GM19328 (cell line): ENCODE results near the gene PRR5.
"Not testable (repeated sequence)": the region's sequence is repeated elsewhere in the genome, so short reads cannot be mapped to it uniquely, and the experiment has no call there.

Experiments used
- ATAC-seq: cut with Tn5 transposase; IDR thresholded peaks from one replicate; pipeline ENCODE4 v1.9.1; 2021; ENCODE audit warnings: mild to moderate bottlenecking, moderate library complexity; ENCODE audit not compliant: unreplicated experiment

Gene PRR5

DNA sequence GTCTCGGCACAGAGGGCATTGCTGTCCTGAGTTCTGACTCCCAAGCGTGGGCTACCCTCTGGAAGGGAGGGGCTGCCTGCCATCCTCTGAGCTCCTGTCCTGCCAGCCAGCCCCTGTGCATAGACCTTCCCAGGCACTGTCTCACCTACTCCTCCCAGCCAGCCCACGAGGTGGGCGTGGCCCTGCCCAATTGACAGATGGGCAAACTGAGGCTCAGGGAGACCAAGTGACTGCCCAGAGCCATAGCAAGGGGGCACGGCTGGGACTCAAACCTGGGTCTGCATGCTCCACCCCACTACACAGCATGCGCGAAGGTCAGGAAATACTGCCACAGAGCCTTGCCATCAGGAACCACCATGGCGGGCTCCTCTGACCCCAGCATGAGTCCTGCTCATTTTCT, 29.4 kb upstream of the PRR5 start:
- ATAC-seq: no peak

- no peak for ATAC-seq
These were observed 28.6 kb upstream of the PRR5 start for GRCh38 chr22:44673406-44673805.

DNA sequence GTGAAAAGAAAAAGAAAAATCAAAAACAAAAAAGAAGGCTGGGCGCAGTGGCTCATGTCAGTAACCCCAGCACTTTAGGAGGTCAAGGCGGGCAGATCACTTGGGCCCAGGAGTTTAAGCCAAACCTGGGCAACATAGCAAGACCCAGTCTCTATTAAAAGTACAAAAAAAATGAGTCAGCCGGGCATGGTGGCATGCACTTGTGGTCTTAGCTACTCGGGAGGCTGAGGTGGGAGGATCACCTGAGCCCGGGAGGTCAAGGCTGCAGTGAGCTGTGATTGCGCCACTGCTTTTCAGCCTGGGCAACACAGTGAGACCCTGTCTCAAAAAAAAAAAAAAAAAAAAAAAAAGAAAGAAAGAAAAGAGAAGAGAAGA, 26.0 kb upstream of the PRR5 start:
- not testable (repeated sequence) for ATAC-seq

DNA sequence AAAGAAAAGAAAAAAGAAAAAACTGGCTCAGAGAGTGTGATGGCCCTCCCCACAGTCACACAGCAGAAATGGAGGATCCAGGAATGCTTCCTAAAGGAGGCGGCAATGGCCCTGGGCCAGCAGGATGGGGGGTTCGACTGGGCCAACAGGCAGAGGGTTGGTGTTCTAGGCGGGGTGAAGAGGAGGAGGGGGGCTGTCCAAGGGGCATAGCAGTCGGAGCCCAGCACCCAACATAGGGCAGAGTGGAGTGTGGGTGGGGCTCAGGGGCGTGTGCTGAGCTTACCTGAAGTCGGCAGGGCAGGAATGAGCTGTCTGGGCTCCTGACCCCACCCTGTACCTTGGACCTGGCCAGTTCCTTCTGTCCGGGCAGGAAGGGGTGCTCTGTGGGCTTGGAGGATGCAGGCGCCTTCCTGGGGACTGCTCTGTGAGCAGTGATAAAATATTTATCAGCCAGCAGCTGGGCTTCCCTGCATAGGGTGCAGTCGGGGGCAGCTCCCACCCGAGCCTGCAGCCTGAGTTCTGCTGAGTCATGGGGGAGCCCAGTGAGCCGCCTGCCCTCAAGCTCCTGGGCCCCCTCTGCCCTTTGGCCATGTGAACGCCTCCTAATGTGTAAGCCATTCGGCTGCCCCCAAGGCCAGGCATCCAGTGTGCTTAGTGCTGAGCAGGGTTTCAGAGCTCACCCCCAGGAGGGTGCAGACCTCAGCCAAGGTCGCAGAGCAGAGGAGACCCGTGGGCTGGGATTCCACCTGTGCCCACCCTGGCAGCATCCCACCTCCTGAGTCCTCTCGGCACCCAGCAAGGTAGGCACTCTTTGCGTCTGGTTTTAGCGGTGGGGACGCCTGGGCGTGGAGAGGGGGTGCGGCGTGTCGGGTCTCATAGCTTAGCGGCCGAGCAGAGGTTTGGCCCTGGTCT, 25.3 kb upstream of the PRR5 start:
- ATAC-seq: no peak

- ATAC-seq: no peak
These were observed 24.6 kb upstream of the PRR5 start for GRCh38 chr22:44677353-44677840.

GRCh38 chr22:44677871-44678555, 24.0 kb upstream of the PRR5 start:
- ATAC-seq: no peak

DNA sequence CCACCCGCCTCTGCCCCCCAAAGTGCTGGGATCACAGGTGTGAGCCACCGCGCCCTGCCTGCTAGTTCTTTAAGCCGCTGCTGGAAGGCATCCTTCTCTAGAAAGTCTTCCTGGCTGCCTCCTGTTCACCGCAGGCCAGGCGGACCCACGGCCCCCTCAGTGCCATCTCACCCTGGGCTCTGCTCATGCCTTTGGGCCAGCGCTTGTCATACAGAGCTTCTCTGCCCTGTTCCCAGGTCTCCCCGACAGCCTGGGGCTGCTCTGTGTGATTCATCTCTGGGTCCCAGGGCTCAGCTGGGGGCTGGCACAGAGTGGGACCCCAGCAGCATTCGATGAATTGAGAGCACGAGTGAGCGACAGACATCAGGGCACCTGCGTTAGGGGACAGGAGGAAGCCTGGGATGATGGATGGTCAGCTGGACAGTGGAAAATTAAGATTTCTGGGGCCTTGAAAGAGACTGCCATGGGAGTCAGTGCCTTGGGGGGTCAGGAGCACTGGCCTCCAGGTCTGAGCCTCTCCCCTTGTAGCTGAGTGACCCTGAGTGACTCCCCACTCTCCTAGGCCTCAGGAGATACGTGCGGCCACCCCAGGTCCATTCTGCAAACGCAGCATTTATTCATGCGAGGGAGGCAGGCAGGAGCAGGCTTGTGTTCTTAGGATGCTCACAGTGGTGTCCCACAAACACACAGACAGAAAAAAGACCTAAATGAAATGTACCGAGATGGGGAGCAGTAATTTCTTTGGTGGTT, 23.3 kb upstream of the PRR5 start:
- ATAC-seq: no peak

GRCh38 chr22:44679306-44679647, 22.7 kb upstream of the PRR5 start:
- not testable (repeated sequence) for ATAC-seq

GRCh38 chr22:44680058-44680457, 21.9 kb upstream of the PRR5 start:
- ATAC-seq: no peak

GRCh38 chr22:44680481-44680894, 21.5 kb upstream of the PRR5 start:
- no peak for ATAC-seq

DNA sequence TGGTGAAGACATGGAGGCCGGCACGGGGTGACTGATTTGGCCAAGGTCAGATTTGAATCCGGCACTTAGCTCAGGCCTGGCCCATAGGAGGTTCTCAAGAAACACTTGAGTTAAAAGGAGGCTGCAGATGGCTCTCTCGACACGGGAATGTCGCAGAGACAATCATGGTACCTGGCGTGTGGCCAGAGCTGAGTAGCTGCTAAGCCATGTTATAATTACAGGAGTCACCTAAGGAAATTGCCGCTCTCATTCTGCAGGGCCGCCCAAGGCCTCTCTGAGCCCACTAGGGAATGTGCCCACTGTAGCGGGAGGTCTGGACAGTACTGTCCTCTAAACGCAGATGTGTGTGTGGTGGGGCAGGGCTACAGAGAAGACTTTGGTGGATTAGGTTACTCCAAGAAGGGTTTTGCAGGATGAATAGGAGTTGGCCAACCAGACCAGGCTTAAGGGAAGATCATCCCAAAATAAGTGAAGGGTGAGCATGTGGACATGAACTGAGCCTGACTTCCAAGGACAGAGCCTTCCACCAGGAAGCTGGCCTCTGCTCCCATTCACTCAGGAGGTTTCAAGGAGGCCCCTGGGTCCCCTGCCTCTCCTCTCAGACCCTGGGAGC, 19.3 kb upstream of the PRR5 start:
- no peak for ATAC-seq

- ATAC-seq: no peak
These were observed 18.8 kb upstream of the PRR5 start for GRCh38 chr22:44683237-44683636.

- ATAC-seq: no peak
These were observed 18.1 kb upstream of the PRR5 start for GRCh38 chr22:44683881-44684280.

GRCh38 chr22:44684506-44685383, 17.3 kb upstream of the PRR5 start:
- no peak for ATAC-seq

GRCh38 chr22:44685384-44686056, 16.5 kb upstream of the PRR5 start:
- no peak for ATAC-seq

GRCh38 chr22:44686873-44687600, 15.0 kb upstream of the PRR5 start:
- no peak for ATAC-seq

DNA sequence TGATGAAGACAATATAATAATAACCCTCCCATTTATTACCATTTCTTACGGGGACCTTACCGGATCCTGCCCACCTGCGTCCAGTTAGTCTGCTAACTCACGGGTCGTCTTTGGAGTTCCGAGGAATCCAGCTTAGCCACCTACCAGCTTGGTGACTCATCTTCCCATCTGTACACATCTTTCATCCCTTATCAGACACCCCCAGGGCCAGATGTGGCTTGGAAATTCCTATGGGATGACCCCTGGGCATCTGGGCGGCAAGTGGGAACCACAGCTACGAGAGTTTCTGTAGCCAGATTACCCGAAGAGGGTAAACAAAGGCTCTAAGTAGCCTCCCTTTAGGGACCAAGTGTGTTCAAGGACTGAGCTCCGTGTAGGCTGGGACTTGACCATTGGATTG, 12.8 kb upstream of the PRR5 start:
- ATAC-seq: no peak

- ATAC-seq: no peak
These were observed 12.0 kb upstream of the PRR5 start for GRCh38 chr22:44689915-44690524.
